ENCODE results near the gene MTG1. TPM values are rescaled to one million over a fixed set of nuclear protein-coding genes. Genes with fewer than 3 reads are reported as not detected.
A peak's percentile ranks its signal among the peaks of the same experiment; 100 is the strongest.

Gene MTG1
- total RNA-seq, 4 donors from 2014 or later, result 26.5 to 139 (median 47.0) TPM

DNA sequence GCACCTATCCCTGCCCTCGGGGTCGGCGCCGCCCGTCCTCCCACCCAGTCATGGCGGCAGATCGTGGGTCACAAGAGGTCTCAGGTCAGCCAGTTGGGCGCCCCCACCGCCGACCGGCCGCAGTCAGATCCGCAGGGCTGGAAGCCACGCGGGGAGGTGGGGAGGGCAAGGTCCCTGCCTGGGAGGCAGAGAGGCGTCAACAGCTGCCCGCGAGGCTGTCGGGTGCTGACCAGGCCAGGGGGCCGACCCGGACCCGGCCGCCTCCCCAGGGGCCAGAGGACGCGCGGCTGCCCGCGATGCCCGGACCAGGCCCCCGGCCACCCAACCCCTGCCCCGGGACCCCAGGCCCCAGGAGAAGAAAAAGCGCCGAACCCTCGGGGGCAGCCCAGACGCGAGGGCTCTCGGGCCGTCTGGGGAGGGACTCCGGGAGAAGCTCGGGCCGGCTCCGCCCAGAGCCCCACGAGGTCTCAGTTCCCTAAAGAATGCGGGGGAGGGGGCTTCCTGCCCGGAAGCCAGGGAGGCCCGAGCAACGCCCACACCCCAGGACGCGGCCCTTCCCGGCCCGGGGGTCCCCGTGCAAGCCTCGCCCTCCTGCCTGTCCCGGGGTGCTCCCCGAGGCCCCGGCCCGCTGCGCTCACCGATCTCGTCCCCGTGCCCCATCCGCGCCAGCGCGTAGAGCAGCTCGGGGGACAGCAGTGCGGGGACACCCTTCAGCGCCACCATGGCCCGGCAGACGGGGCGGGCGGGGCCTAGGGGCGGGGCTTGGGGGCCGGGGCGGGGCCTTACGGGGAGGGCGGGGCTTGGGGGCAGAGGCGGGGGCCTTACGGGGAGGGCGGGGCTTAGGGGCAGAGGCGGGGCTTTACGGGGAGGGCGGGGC is 36.4 kb upstream of the MTG1 start, which contains the start of gene FUOM:
Gene FUOM, minus strand, starts transcription at position 735 of the 877 bp plus-strand sequence. Its CDS starts 12 bp downstream, at position 723.
- in situ Hi-C loops (cut with MboI; ENCODE audit: low pct_ligation_motif_present in 1 of 4, low pct_unique_long_range_greater_than_20kb in 1 of 4, low sequenced_read_pairs in 3 of 4), result no loop called here
- H3K4me1 ChIP-seq, result peaks cover 5 to 33% (median 25%) of the 10 kb centered on the region in 4 donors
- H3K36me3 ChIP-seq, result peaks cover 0 to 4% (median 0%) of the 10 kb centered on the region in 4 donors
- peak within 1 kb of the TSS; percentile 47 to 79 (median 62) for H3K4me3 ChIP-seq
- intact Hi-C loops (cut with DNase I; ENCODE audit: low total_unique reads), result no loop called here
- H3K9me3 ChIP-seq, result no peaks in the 10 kb centered on the region
- 1% methylated on average over 30 of the region's 83 CpGs; no CpG with 5 or more reads in 1 of the 2 donors for WGBS, 2 donors (ENCODE audit: low coverage in 1 of 2)
- peak within 1 kb of the TSS; percentile 63 to 81 (median 75) for H3K27ac ChIP-seq
- no peaks in the 10 kb centered on the region for H3K27me3 ChIP-seq
- TF ChIP-seq EP300 (IDR thresholded peaks at IDR 0.05; ENCODE audit: low read depth), result no peak
- TF ChIP-seq POLR2AphosphoS5 (IDR thresholded peaks at IDR 0.05), result peak in 1 of 3 donors; percentile 50
- TF ChIP-seq POLR2A (IDR thresholded peaks at IDR 0.05), result no peak
- TF ChIP-seq, protein P1, sequence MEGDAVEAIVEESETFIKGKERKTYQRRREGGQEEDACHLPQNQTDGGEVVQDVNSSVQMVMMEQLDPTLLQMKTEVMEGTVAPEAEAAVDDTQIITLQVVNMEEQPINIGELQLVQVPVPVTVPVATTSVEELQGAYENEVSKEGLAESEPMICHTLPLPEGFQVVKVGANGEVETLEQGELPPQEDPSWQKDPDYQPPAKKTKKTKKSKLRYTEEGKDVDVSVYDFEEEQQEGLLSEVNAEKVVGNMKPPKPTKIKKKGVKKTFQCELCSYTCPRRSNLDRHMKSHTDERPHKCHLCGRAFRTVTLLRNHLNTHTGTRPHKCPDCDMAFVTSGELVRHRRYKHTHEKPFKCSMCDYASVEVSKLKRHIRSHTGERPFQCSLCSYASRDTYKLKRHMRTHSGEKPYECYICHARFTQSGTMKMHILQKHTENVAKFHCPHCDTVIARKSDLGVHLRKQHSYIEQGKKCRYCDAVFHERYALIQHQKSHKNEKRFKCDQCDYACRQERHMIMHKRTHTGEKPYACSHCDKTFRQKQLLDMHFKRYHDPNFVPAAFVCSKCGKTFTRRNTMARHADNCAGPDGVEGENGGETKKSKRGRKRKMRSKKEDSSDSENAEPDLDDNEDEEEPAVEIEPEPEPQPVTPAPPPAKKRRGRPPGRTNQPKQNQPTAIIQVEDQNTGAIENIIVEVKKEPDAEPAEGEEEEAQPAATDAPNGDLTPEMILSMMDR (IDR thresholded peaks at IDR 0.05), result no peak
- peak; percentile 58 for DNase-seq

DNA sequence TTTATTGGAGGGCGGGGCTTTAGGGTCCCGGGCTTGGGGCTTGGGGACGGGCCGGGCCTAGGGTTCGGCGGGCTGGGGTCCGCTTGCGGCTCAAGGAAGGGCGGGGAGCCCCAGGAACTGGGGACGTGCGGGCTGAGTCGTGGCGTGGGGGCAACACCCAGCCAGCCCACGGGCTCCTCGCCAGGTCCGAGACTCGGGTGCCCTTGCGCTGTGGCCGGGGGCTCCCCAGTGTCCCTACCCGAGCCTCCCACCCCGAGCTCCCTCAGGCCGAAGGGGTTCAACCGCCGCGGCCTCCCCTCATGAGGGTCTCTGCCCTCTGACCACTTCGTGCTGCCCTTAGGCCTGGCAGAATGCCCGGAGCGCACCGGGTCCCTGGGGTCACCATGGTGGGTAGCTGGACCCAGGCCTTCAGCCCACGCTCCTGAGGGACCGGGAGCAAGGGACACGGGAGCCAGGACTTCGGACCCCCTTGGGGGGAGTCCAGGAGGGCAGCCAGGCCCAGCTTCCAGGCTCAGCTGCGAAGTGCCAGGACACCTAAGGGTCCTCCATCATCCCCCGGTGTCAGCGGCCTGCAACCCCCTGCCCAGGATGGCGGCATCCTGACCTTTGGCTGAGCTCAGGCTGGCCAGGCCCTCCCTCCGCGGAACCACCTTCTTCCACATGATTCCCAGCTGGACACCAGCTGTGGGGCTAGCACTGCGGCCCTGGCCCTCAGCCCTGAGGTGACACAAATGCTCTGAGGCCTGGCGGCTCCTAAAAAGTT is 35.6 kb upstream of the MTG1 start:
- intact Hi-C loops (cut with DNase I; ENCODE audit: low total_unique reads), result no loop called here
- Histone ChIP-seq H3K4me3 (peak overlapping the region in 1 of 4 donors; percentile 58), H3K27me3 (no peaks in the 10 kb centered on the region), H3K9me3 (no peaks in the 10 kb centered on the region), H3K36me3 (peaks cover 0 to 8% (median 2%) of the 10 kb centered on the region in 4 donors), H3K4me1 (peaks cover 5 to 33% (median 25%) of the 10 kb centered on the region in 4 donors), H3K27ac (peak overlapping the region; percentile 35 to 81 (median 64))
- no peak for DNase-seq
- 83% methylated on average over 26 of the region's 41 CpGs; no CpG with 5 or more reads in 1 of the 2 donors for WGBS, 2 donors (ENCODE audit: low coverage in 1 of 2)
- no peak for TF ChIP-seq POLR2A (IDR thresholded peaks at IDR 0.05)
- TF ChIP-seq POLR2AphosphoS5 (IDR thresholded peaks at IDR 0.05), result peak in 1 of 3 donors; percentile 18
- in situ Hi-C loops (cut with MboI; ENCODE audit: low pct_ligation_motif_present in 1 of 4, low pct_unique_long_range_greater_than_20kb in 1 of 4, low sequenced_read_pairs in 3 of 4), result no loop called here

- no peak for DNase-seq
- peaks cover 0 to 9% (median 4%) of the 10 kb centered on the region in 4 donors for H3K36me3 ChIP-seq
- 84% methylated on average over 11 of the region's 11 CpGs; no CpG with 5 or more reads in 1 of the 2 donors for WGBS, 2 donors (ENCODE audit: low coverage in 1 of 2)
- intact Hi-C loops (cut with DNase I; ENCODE audit: low total_unique reads) (no loop called here), in situ Hi-C loops (cut with MboI; ENCODE audit: low pct_ligation_motif_present in 1 of 4, low pct_unique_long_range_greater_than_20kb in 1 of 4, low sequenced_read_pairs in 3 of 4) (no loop called here)
- no peaks in the 10 kb centered on the region for H3K9me3 ChIP-seq
- no peak overlapping the region for H3K4me3 ChIP-seq
- no peaks in the 10 kb centered on the region for H3K27me3 ChIP-seq
- peaks cover 5 to 33% (median 25%) of the 10 kb centered on the region in 4 donors for H3K4me1 ChIP-seq
- TF ChIP-seq POLR2A (IDR thresholded peaks at IDR 0.05) (no peak), POLR2AphosphoS5 (IDR thresholded peaks at IDR 0.05) (no peak), EP300 (IDR thresholded peaks at IDR 0.05; ENCODE audit: low read depth) (no peak)
- TF ChIP-seq, protein P1 (IDR thresholded peaks at IDR 0.05), result no peak
- H3K27ac ChIP-seq, result peak overlapping the region; percentile 29 to 81 (median 42)
Observed at GRCh38 chr10:133358925-133359310, 35.0 kb upstream of the MTG1 start.

DNA sequence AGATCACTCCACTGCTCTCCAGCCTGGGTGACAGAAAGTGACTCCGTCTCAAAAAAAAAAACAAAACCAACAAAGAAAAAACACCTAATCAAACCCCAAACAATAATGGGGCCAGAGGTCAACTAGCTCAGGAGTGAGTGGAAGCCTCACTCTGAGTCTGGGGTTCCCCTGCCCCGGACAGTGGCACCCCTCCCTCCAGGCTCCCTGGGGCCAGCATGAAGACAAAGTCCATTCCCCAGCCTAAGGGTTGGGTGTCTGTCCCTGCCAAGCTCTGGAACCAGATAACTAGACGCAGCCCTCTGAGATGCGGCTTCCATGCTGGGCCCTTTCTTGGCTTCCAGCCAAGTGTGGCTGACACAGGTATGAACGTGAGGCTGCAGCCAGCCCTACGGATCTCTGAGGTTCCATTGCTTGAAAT is 34.4 kb upstream of the MTG1 start:
- DNase-seq, result peak; percentile 82
- in situ Hi-C loops (cut with MboI; ENCODE audit: low pct_ligation_motif_present in 1 of 4, low pct_unique_long_range_greater_than_20kb in 1 of 4, low sequenced_read_pairs in 3 of 4), result no loop called here
- H3K9me3 ChIP-seq, result no peaks in the 10 kb centered on the region
- TF ChIP-seq EP300 (IDR thresholded peaks at IDR 0.05; ENCODE audit: low read depth) (no peak), POLR2A (IDR thresholded peaks at IDR 0.05) (no peak), POLR2AphosphoS5 (IDR thresholded peaks at IDR 0.05) (peak in 2 of 3 donors; percentile 35 to 40)
- WGBS, 2 donors (ENCODE audit: low coverage in 1 of 2), result 28 to 33% methylated on average over 1 to 6 of the region's 6 CpGs
- H3K4me3 ChIP-seq, result no peak overlapping the region
- H3K27ac ChIP-seq, result peak overlapping the region; percentile 29 to 81 (median 38)
- no peaks in the 10 kb centered on the region for H3K27me3 ChIP-seq
- H3K4me1 ChIP-seq, result peaks cover 5 to 36% (median 25%) of the 10 kb centered on the region in 4 donors
- intact Hi-C loops (cut with DNase I; ENCODE audit: low total_unique reads), result no loop called here
- peaks cover 0 to 13% (median 6%) of the 10 kb centered on the region in 4 donors for H3K36me3 ChIP-seq
